ENCODE results near the gene TM6SF1. TPM values are rescaled to one million over a fixed set of nuclear protein-coding genes. Genes with fewer than 3 reads are reported as not detected.

The TM6SF1 gene
- total RNA-seq = 10.4 TPM
- polyA plus RNA-seq (ENCODE audit: insufficient read depth, low read depth, low replicate concordance) = 2.6 TPM
- long read RNA-seq, donor 1 = 0 reads
- long read RNA-seq, donor 2 = 0 reads
- long read RNA-seq, donor 3, partial matches to known transcripts = 60 of 114 reads
- long read RNA-seq, donor 3, other reads (novel, unspliced or antisense) = 54 of 114 reads
- long read RNA-seq, donor 4 = 0 reads
- long read RNA-seq, donor 5 = 0 reads
- long read RNA-seq, donor 6 = 0 reads
- long read RNA-seq, donor 7, transcript TM6SF1-202 (10 exons, 2,074 nt) = major isoform, 5 of 8 reads
- long read RNA-seq, donor 7, partial matches to known transcripts = 0 of 8 reads
- long read RNA-seq, donor 7, other reads (novel, unspliced or antisense) = 3 of 8 reads
- long read RNA-seq, donor 8 = 0 reads
- long read RNA-seq, donor 9, partial matches to known transcripts = 18 of 31 reads
- long read RNA-seq, donor 9, other reads (novel, unspliced or antisense) = 13 of 31 reads
- long read RNA-seq, donor 10, partial matches to known transcripts = 65 of 93 reads
- long read RNA-seq, donor 10, other reads (novel, unspliced or antisense) = 28 of 93 reads

GRCh38 chr15:83106994-83107840 lies at the start of gene TM6SF1:
TM6SF1 (plus strand) TSS chr15:83107645; CDS start chr15:83107681, 36 bp downstream.
- intact Hi-C loops (cut with DNase I) = no loop called here
- no peaks in the 10 kb centered on the region for H3K9me3 ChIP-seq (ENCODE audit: control insufficient read depth in 2 of 3, insufficient read depth in 1 of 3, low read length in 3 of 3)
- DNase-seq (peak; percentile 55 to 78 (median 58)), FAIRE-seq (no peak)
- H3K36me3 ChIP-seq (ENCODE audit: control insufficient read depth in 2 of 3, insufficient read depth in 3 of 3, low read length in 3 of 3) = no peaks in the 10 kb centered on the region
- H3K4me1 ChIP-seq (ENCODE audit: control insufficient read depth in 2 of 3, insufficient read depth in 2 of 3, low read depth in 1 of 3, low read length in 3 of 3) = peaks cover 0 to 2% (median 0%) of the 10 kb centered on the region in 3 donors
- TF ChIP-seq, protein P1, sequence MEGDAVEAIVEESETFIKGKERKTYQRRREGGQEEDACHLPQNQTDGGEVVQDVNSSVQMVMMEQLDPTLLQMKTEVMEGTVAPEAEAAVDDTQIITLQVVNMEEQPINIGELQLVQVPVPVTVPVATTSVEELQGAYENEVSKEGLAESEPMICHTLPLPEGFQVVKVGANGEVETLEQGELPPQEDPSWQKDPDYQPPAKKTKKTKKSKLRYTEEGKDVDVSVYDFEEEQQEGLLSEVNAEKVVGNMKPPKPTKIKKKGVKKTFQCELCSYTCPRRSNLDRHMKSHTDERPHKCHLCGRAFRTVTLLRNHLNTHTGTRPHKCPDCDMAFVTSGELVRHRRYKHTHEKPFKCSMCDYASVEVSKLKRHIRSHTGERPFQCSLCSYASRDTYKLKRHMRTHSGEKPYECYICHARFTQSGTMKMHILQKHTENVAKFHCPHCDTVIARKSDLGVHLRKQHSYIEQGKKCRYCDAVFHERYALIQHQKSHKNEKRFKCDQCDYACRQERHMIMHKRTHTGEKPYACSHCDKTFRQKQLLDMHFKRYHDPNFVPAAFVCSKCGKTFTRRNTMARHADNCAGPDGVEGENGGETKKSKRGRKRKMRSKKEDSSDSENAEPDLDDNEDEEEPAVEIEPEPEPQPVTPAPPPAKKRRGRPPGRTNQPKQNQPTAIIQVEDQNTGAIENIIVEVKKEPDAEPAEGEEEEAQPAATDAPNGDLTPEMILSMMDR (IDR thresholded peaks at IDR 0.05; ENCODE audit: borderline replicate concordance, extremely low read depth, insufficient read depth) = no peak
- no peak within 1 kb of the TSS for H3K27ac ChIP-seq (ENCODE audit: low read depth in 2 of 2, low read length in 2 of 2)
- H3K4me3 ChIP-seq (ENCODE audit: low read length in 3 of 3) = peak within 1 kb of the TSS in 2 of 3 donors; percentile 18 to 56
- no peak within 1 kb of the TSS for H3K9ac ChIP-seq (ENCODE audit: low read length in 3 of 3)
- H3K27me3 ChIP-seq (ENCODE audit: control insufficient read depth, insufficient read depth, low read length) = peaks cover 5% of the 10 kb centered on the region

GRCh38 chr15:83057696-83058376 lies 49.6 kb upstream of the TM6SF1 start:
- no peak overlapping the region for H3K9ac ChIP-seq (ENCODE audit: low read length in 3 of 3)
- TF ChIP-seq, protein P1 (IDR thresholded peaks at IDR 0.05; ENCODE audit: borderline replicate concordance, extremely low read depth, insufficient read depth) = no peak
- H3K27me3 ChIP-seq (ENCODE audit: control insufficient read depth, insufficient read depth, low read length) = no peaks in the 10 kb centered on the region
- no peak for FAIRE-seq
- no peaks in the 10 kb centered on the region for H3K9me3 ChIP-seq (ENCODE audit: control insufficient read depth in 2 of 3, insufficient read depth in 1 of 3, low read length in 3 of 3)
- peaks cover 0 to 4% (median 0%) of the 10 kb centered on the region in 3 donors for H3K36me3 ChIP-seq (ENCODE audit: control insufficient read depth in 2 of 3, insufficient read depth in 3 of 3, low read length in 3 of 3)
- H3K4me1 ChIP-seq (ENCODE audit: control insufficient read depth in 2 of 3, insufficient read depth in 2 of 3, low read depth in 1 of 3, low read length in 3 of 3) = peaks cover 0 to 6% (median 0%) of the 10 kb centered on the region in 3 donors
- intact Hi-C loops (cut with DNase I) = no loop called here
- no peak overlapping the region for H3K27ac ChIP-seq (ENCODE audit: low read depth in 2 of 2, low read length in 2 of 2)
- no peak for DNase-seq
- H3K4me3 ChIP-seq (ENCODE audit: low read length in 3 of 3) = no peak overlapping the region

DNA sequence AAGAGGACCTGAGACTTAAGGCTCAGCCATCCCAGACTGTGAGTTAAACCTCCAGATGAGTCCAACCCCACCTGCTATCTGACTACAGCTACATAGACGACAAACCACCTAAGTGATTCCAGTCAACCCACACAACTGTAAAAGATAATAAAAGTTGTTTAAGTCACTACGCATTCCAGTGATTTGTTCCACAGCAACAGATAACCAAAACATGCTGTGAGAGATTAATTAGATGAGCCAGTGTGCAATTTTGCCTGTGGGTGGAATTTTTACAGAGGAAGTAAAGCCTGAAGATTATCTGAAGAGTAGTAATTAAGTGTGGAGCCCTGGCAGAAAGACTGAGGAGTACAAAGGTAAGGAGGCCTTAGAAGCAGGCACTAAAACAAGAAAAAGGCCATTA lies 45.8 kb upstream of the TM6SF1 start:
- FAIRE-seq (no peak), DNase-seq (peak in 2 of 5 donors; percentile 13 to 25)
- no peak overlapping the region for H3K27ac ChIP-seq (ENCODE audit: low read depth in 2 of 2, low read length in 2 of 2)
- no peaks in the 10 kb centered on the region for H3K27me3 ChIP-seq (ENCODE audit: control insufficient read depth, insufficient read depth, low read length)
- no peaks in the 10 kb centered on the region for H3K36me3 ChIP-seq (ENCODE audit: control insufficient read depth in 2 of 3, insufficient read depth in 3 of 3, low read length in 3 of 3)
- intact Hi-C loops (cut with DNase I) = loop anchor here (5.0 kb wide), 1 partner anchor 34 kb away; no protein-coding TSS in a partner anchor
- H3K4me3 ChIP-seq (ENCODE audit: low read length in 3 of 3) = no peak overlapping the region
- TF ChIP-seq, protein P1 (IDR thresholded peaks at IDR 0.05; ENCODE audit: borderline replicate concordance, extremely low read depth, insufficient read depth) = no peak
- H3K9me3 ChIP-seq (ENCODE audit: control insufficient read depth in 2 of 3, insufficient read depth in 1 of 3, low read length in 3 of 3) = no peaks in the 10 kb centered on the region
- H3K4me1 ChIP-seq (ENCODE audit: control insufficient read depth in 2 of 3, insufficient read depth in 2 of 3, low read depth in 1 of 3, low read length in 3 of 3) = peaks cover 2 to 21% (median 3%) of the 10 kb centered on the region in 3 donors
- no peak overlapping the region for H3K9ac ChIP-seq (ENCODE audit: low read length in 3 of 3)
